Pancreas (tissue), 10 donors: Measurements from ENCODE around the gene EXOC4. TPM values are rescaled to one million over a fixed set of nuclear protein-coding genes. Genes with fewer than 3 reads are reported as not detected.

Experiments used
- ATAC-seq, 4 donors: fragments of 200-7000 bp; cut with Tn5 transposase; one replicate each; pipeline versions ENCODE4 v1.8.0 to v1.9.1; 2020; ENCODE audit warnings: mild to moderate bottlenecking in 4 of 4, moderate library complexity in 4 of 4
- DNase-seq, 6 donors: peaks; one replicate each; pipeline ENCODE4 v3.0.0-alpha.2; 2020
- FAIRE-seq: peaks from 2 replicates; lab custom pipeline; 2012; peaks lifted over from hg19 to GRCh38; lab: Jason Lieb, UNC
- H3K27ac ChIP-seq, 4 donors: fragments of 200-600 bp; sonication (generic); 1 replicate in 3 of 4; 2 replicates in 1 of 4; pipeline versions ENCODE4 v1.5.0 to v1.8.0; 2020
- H3K27me3 ChIP-seq, 4 donors: fragments of 200-600 bp; one replicate each; pipeline ENCODE4 v1.8.0; 2021
- H3K36me3 ChIP-seq, 3 donors: fragments of 200-600 bp; sonication (generic) in 1 of 3; one replicate each; pipeline versions ENCODE4 v1.5.0 to v1.8.0; 2020 to 2021
- H3K4me1 ChIP-seq, 3 donors: fragments of 200-600 bp; one replicate each; pipeline ENCODE4 v1.8.0; 2021
- H3K4me3 ChIP-seq, 4 donors: fragments of 200-600 bp; sonication (generic) in 2 of 4; one replicate each; pipeline versions ENCODE4 v1.5.0 to v1.8.0; 2020 to 2021
- H3K9me3 ChIP-seq, 4 donors: fragments of 200-600 bp; one replicate each; pipeline ENCODE4 v1.8.0; 2021
- CTCF ChIP-seq, 4 donors: fragments of 200-600 bp; sonication (generic) in 3 of 4; IDR thresholded peaks; one replicate each; pipeline versions ENCODE4 v1.5.0 to v1.8.0; 2021; ENCODE audit warnings: antibody characterized with exemption in 4 of 4
- WGBS, 2 donors: extraction: QIAGEN DNeasy Blood & Tissue Kit; methylation state at CpG; one replicate each; pipeline ENCODE4 v1.1.7; 2013; 5-methylcytosine and 5-hydroxymethylcytosine counted together
- intact Hi-C, 3 donors: fragments of 100-400 bp; cut with DNase I; formaldehyde crosslinking; loops; one replicate each; pipeline versions ENCODE4 v1.11.1 to v1.14.2; 2022
- polyA plus RNA-seq, 2 donors: library from polyadenylated mRNA; stranded (reverse); fragments of 200-250 nt; gene quantifications; one replicate each; pipeline ENCODE4 v1.2.3, GENCODE V29; 2013
- total RNA-seq, 6 donors: library from RNA; stranded (reverse); fragmentation: NEBNext Ultra II Directional in 4 of 6; extraction: Animal tissue kit (Norgen Biotek cat#: 25700) in 4 of 6; gene quantifications; one replicate each; pipeline versions ENCODE4 v1.2.1 to v1.2.4, GENCODE V29; 2021 to 2023
- donor health status: healthy with polysubstance abuse.
- donor health status: DM: no; HTN: no; CAD: no; lungs with moderate emphysema.
- donor health status: DM: no; HTN: no; CAD: no.
- donor health status: control.
- donor health status: control.
- donor health status: Bipolar disorder and iron deficiency.
- donor health status: DM: yes; HTN: yes; CAD: no.
- donor health status: DM: no; HTN: no; CAD: no.
- donor health status: DM: no; HTN: no; CAD: no.
- donor health status: DM: yes; HTN: yes; CAD: no.

The EXOC4 gene
- total and polyA plus RNA-seq, 8 donors = 13.4 to 81.2 (median 53.8) TPM

- 85 to 90% methylated on average over 3 of the region's 3 CpGs for WGBS, 2 donors
- DNase-seq (no peak), ATAC-seq (peak in 2 of 4 donors; percentile 35 to 53), FAIRE-seq (no peak)
- Histone ChIP-seq H3K36me3 (no peaks in the 10 kb centered on the region), H3K9me3 (no peaks in the 10 kb centered on the region), H3K4me1 (no peaks in the 10 kb centered on the region), H3K4me3 (no peak overlapping the region), H3K27ac (no peak overlapping the region), H3K27me3 (no peaks in the 10 kb centered on the region)
- no peak for TF ChIP-seq CTCF (IDR thresholded peaks at IDR 0.05)
- intact Hi-C loops = no loop called here
Measured at GRCh38 chr7:134083766-134084487, 831.0 kb downstream of the EXOC4 start.

GRCh38 chr7:134084488-134085144 is 831.7 kb downstream of the EXOC4 start:
- intact Hi-C loops = no loop called here
- no peak for TF ChIP-seq CTCF (IDR thresholded peaks at IDR 0.05)
- Histone ChIP-seq H3K27ac (no peak overlapping the region), H3K4me3 (no peak overlapping the region), H3K9me3 (no peaks in the 10 kb centered on the region), H3K27me3 (no peaks in the 10 kb centered on the region), H3K4me1 (no peaks in the 10 kb centered on the region), H3K36me3 (no peaks in the 10 kb centered on the region)
- ATAC-seq (peak in 2 of 4 donors; percentile 62 to 70), DNase-seq (no peak), FAIRE-seq (no peak)
- 92 to 95% methylated on average over 3 of the region's 3 CpGs for WGBS, 2 donors

- no peak for FAIRE-seq
- DNase-seq = no peak
- no peaks in the 10 kb centered on the region for H3K36me3 ChIP-seq
- H3K4me3 ChIP-seq = no peak overlapping the region
- H3K4me1 ChIP-seq = no peaks in the 10 kb centered on the region
- no peaks in the 10 kb centered on the region for H3K27me3 ChIP-seq
- H3K9me3 ChIP-seq = no peaks in the 10 kb centered on the region
- no peak overlapping the region for H3K27ac ChIP-seq
- TF ChIP-seq CTCF (IDR thresholded peaks at IDR 0.05) = no peak
- intact Hi-C loops = no loop called here
- ATAC-seq = no peak
Measured at GRCh38 chr7:134085311-134085710, 832.4 kb downstream of the EXOC4 start.

GRCh38 chr7:134086998-134087735 is 834.3 kb downstream of the EXOC4 start:
- no peaks in the 10 kb centered on the region for H3K27me3 ChIP-seq
- 92 to 97% methylated on average over 2 of the region's 2 CpGs for WGBS, 2 donors
- no peak for TF ChIP-seq CTCF (IDR thresholded peaks at IDR 0.05)
- H3K4me1 ChIP-seq = no peaks in the 10 kb centered on the region
- H3K9me3 ChIP-seq = no peaks in the 10 kb centered on the region
- ATAC-seq (no peak), FAIRE-seq (no peak), DNase-seq (no peak)
- H3K36me3 ChIP-seq = no peaks in the 10 kb centered on the region
- intact Hi-C loops = no loop called here
- no peak overlapping the region for H3K4me3 ChIP-seq
- H3K27ac ChIP-seq = no peak overlapping the region
